Stimulated activated CD8-positive, alpha-beta memory T cell treated with anti-CD3 and anti-CD28 coated beads, Interleukin-12 subunit alpha, Interleukin-12 subunit beta, amount 100 ng/mL, for 4 hours (primary cell): ENCODE measurements around the gene PAX7.

Experiments used
- DNase-seq: peaks from one replicate; pipeline ENCODE4 v3.0.0-alpha.2; 2020; ENCODE audit warnings: low read depth

PAX7 gene

GRCh38 chr1:18703041-18703621 is 72.5 kb downstream of the PAX7 start:
- no peak for DNase-seq

GRCh38 chr1:18705811-18706210 is 75.2 kb downstream of the PAX7 start:
- DNase-seq: no peak

- no peak for DNase-seq
These were observed 77.1 kb downstream of the PAX7 start for GRCh38 chr1:18707696-18708257.

GRCh38 chr1:18710002-18710401 is 79.4 kb downstream of the PAX7 start:
- no peak for DNase-seq

GRCh38 chr1:18711003-18711402 is 80.4 kb downstream of the PAX7 start:
- DNase-seq: no peak

GRCh38 chr1:18711536-18712251 is 81.0 kb downstream of the PAX7 start:
- DNase-seq: no peak

- DNase-seq: no peak
These were observed 81.6 kb downstream of the PAX7 start for GRCh38 chr1:18712252-18712600.

GRCh38 chr1:18714404-18715175 is 83.9 kb downstream of the PAX7 start:
- DNase-seq: no peak

GRCh38 chr1:18716112-18716784 is 85.6 kb downstream of the PAX7 start:
- no peak for DNase-seq

GRCh38 chr1:18716785-18717678 is 86.4 kb downstream of the PAX7 start:
- no peak for DNase-seq

GRCh38 chr1:18719786-18720451 is 89.3 kb downstream of the PAX7 start:
- DNase-seq: no peak

- no peak for DNase-seq
These were observed 90.4 kb downstream of the PAX7 start for GRCh38 chr1:18721041-18721440.

GRCh38 chr1:18721776-18722175 is 91.1 kb downstream of the PAX7 start:
- no peak for DNase-seq

GRCh38 chr1:18722270-18722669 is 91.6 kb downstream of the PAX7 start:
- DNase-seq: no peak

- no peak for DNase-seq
These were observed 92.6 kb downstream of the PAX7 start for GRCh38 chr1:18723206-18723605.

- DNase-seq: no peak
These were observed 93.2 kb downstream of the PAX7 start for GRCh38 chr1:18723701-18724411.

- no peak for DNase-seq
These were observed 94.2 kb downstream of the PAX7 start for GRCh38 chr1:18724801-18725200.

GRCh38 chr1:18725231-18725895 is 94.7 kb downstream of the PAX7 start:
- DNase-seq: no peak

GRCh38 chr1:18726368-18726767 is 95.7 kb downstream of the PAX7 start:
- no peak for DNase-seq

GRCh38 chr1:18727956-18728355 is 97.3 kb downstream of the PAX7 start:
- no peak for DNase-seq
